ENCODE measurements around the gene DYNC1I2. TPM values are rescaled to one million over a fixed set of nuclear protein-coding genes. Genes with fewer than 3 reads are reported as not detected.
"Not testable (repeated sequence)": the region's sequence is repeated elsewhere in the genome, so short reads cannot be mapped to it uniquely, and the experiment has no call there.

Gene DYNC1I2
- total RNA-seq, 2 experiments from 2014 or later, result 39.9 to 40.0 TPM

- H3K4me1 Mint-ChIP-seq (ENCODE audit: low read depth), result no peaks in the 10 kb centered on the region
- ChIA-PET POLR2A (no interaction called here), CTCF (interaction anchor here (1.3 kb wide), 1 partner anchor 380 kb away, joined by 4 read pairs; no protein-coding TSS in a partner anchor)
- no peak for DNase-seq
- no peak overlapping the region for H3K4me3 Mint-ChIP-seq
- H3K36me3 Mint-ChIP-seq (ENCODE audit: low read depth), result peaks cover 10% of the 10 kb centered on the region
- intact Hi-C loops (cut with micrococcal nuclease), result no loop called here
- H3K27me3 Mint-ChIP-seq, result no peaks in the 10 kb centered on the region
- no peak for ATAC-seq
- H3K27ac Mint-ChIP-seq, result no peak overlapping the region
- no peaks in the 10 kb centered on the region for H3K9me3 Mint-ChIP-seq
- TF ChIP-seq CTCF (IDR thresholded peaks at IDR 0.05), result no peak
These were observed 60.1 kb downstream of the DYNC1I2 start for GRCh38 chr2:171747371-171747770.

DNA sequence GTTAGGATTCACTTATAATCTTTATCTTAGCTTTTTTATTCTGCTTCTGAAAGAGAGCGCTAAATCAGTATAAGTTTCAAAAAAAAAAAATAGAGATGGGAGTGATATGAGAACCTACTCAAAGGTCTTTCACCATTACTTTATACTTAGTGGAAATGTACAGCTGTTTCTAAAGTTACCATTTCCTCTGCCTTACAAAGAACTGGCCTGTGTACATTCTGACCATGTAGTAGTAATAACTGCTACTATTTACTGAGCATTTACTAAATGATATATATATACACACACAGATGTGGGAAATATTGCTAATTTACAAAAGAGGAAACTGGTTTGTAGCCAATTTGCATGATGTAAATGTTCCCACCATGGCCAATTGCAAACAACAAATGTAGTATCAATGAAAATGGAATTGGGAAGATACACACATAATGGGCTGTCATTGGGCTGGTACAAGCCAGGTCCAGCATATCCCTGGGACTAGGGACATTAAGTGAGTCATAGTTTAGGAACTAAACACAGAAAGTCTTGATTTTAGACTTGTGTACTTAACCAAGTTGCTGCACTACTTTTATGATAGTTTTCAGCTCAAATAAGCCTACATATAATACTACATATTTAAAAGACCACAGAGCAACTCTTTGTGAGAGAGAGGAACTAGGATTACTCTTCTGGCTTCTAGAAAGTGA is 67.1 kb downstream of the DYNC1I2 start:
- H3K4me1 Mint-ChIP-seq (ENCODE audit: low read depth), result no peaks in the 10 kb centered on the region
- no peak for ATAC-seq
- ChIA-PET POLR2A (no interaction called here), CTCF (no interaction called here)
- no peak for TF ChIP-seq CTCF (IDR thresholded peaks at IDR 0.05)
- no peaks in the 10 kb centered on the region for H3K27me3 Mint-ChIP-seq
- peaks cover 44% of the 10 kb centered on the region for H3K36me3 Mint-ChIP-seq (ENCODE audit: low read depth)
- DNase-seq, result no peak
- no peak overlapping the region for H3K27ac Mint-ChIP-seq
- peaks cover 16% of the 10 kb centered on the region for H3K9me3 Mint-ChIP-seq
- H3K4me3 Mint-ChIP-seq, result no peak overlapping the region
- intact Hi-C loops (cut with micrococcal nuclease), result no loop called here

DNA sequence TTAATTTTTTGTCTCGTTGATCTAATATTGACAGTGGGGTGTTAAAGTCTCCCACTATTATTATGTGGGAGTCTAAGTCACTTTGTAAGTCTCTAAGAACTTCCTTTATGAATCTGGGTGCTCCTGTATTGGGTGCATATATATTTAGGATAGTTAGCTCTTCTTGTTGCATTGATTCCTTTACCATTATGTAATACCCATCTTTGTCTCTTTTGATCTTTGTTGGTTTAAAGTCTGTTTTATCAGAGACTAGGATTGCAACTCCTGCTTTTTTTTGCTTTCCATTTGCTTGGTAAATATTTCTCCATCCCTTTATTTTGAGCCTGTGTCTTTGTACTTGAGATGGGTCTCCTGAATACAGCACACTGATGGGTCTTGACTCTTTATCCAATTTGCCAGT is 71.5 kb downstream of the DYNC1I2 start:
- H3K4me1 Mint-ChIP-seq (ENCODE audit: low read depth); H3K4me3 Mint-ChIP-seq; POLR2A ChIA-PET; intact Hi-C loops (cut with micrococcal nuclease); H3K27ac Mint-ChIP-seq; ATAC-seq; DNase-seq; CTCF ChIA-PET; H3K27me3 Mint-ChIP-seq: not testable (repeated sequence)
- Mint-ChIP-seq H3K9me3 (peaks cover 21% of the 10 kb centered on the region), H3K36me3 (ENCODE audit: low read depth) (peaks cover 64% of the 10 kb centered on the region)

DNA sequence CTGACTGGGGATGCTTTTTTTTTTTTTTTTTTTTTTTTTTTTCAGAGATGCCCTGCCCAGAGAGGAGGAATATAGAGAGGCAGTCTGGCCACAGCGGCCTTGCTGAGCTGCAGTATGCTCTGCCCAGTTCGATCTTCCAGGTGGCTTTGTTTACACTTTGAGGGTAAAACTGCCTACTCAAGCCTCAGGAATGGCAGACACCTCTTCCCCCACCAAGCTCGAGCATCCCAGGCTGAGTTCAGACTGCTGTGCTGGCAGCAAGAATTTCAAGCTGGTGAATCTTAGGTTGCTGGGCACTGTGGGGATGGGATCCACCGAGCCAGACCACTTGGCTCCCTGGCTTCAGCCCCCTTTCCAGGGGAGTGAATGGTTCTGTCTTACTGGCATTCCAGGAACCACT is 73.9 kb downstream of the DYNC1I2 start:
- DNase-seq; intact Hi-C loops (cut with micrococcal nuclease); ATAC-seq; H3K4me3 Mint-ChIP-seq; H3K27ac Mint-ChIP-seq; CTCF ChIA-PET; H3K4me1 Mint-ChIP-seq (ENCODE audit: low read depth); H3K27me3 Mint-ChIP-seq: not testable (repeated sequence)
- H3K36me3 Mint-ChIP-seq (ENCODE audit: low read depth), result peaks cover 55% of the 10 kb centered on the region
- POLR2A ChIA-PET, result interaction anchor here (1.5 kb wide), 1 partner anchor 13 kb away, joined by 3 read pairs; no protein-coding TSS in a partner anchor
- peaks cover 18% of the 10 kb centered on the region for H3K9me3 Mint-ChIP-seq

GRCh38 chr2:171762879-171763573 is 75.8 kb downstream of the DYNC1I2 start:
- intact Hi-C loops (cut with micrococcal nuclease), result no loop called here
- POLR2A ChIA-PET, result no interaction called here
- Mint-ChIP-seq H3K36me3 (ENCODE audit: low read depth) (peaks cover 40% of the 10 kb centered on the region), H3K27me3 (no peaks in the 10 kb centered on the region), H3K27ac (no peak overlapping the region), H3K4me1 (ENCODE audit: low read depth) (no peaks in the 10 kb centered on the region), H3K4me3 (no peak overlapping the region), H3K9me3 (peaks cover 14% of the 10 kb centered on the region)
- CTCF ChIA-PET, result no interaction called here
- ATAC-seq, result no peak
- TF ChIP-seq CTCF (IDR thresholded peaks at IDR 0.05), result no peak
- no peak for DNase-seq

- ChIA-PET POLR2A (no interaction called here), CTCF (no interaction called here)
- H3K4me3 Mint-ChIP-seq, result no peak overlapping the region
- H3K27ac Mint-ChIP-seq, result no peak overlapping the region
- no peaks in the 10 kb centered on the region for H3K4me1 Mint-ChIP-seq (ENCODE audit: low read depth)
- DNase-seq (no peak), ATAC-seq (no peak)
- TF ChIP-seq CTCF (IDR thresholded peaks at IDR 0.05), result no peak
- H3K9me3 Mint-ChIP-seq, result peaks cover 8% of the 10 kb centered on the region
- intact Hi-C loops (cut with micrococcal nuclease), result no loop called here
- H3K27me3 Mint-ChIP-seq, result no peaks in the 10 kb centered on the region
- peaks cover 34% of the 10 kb centered on the region for H3K36me3 Mint-ChIP-seq (ENCODE audit: low read depth)
These were observed 76.3 kb downstream of the DYNC1I2 start for GRCh38 chr2:171763602-171764001.

Measured in activated CD8-positive, alpha-beta T cell treated with anti-CD3 and anti-CD28 coated beads for 36 hours (primary cell).